ENCODE results near the gene ZNF384.
A peak's percentile ranks its signal among the peaks of the same experiment; 100 is the strongest.

ZNF384 gene

GRCh38 chr12:6644903-6645302 lies 44.3 kb downstream of the ZNF384 start:
- Histone ChIP-seq H3K4me3 (ENCODE audit: low read length) (no peak overlapping the region), H3K9me3 (ENCODE audit: control insufficient read depth, low read length) (no peaks in the 10 kb centered on the region), H3K4me1 (ENCODE audit: control insufficient read depth, insufficient read depth, low read length) (peaks cover 10% of the 10 kb centered on the region), H3K36me3 (ENCODE audit: control insufficient read depth, insufficient read depth, low read length) (no peaks in the 10 kb centered on the region), H3K9ac (ENCODE audit: low read length) (no peak overlapping the region), H3K27me3 (ENCODE audit: control insufficient read depth, insufficient read depth, low read length) (no peaks in the 10 kb centered on the region)

- no peaks in the 10 kb centered on the region for H3K9me3 ChIP-seq (ENCODE audit: control insufficient read depth, low read length)
- H3K4me1 ChIP-seq (ENCODE audit: control insufficient read depth, insufficient read depth, low read length), result peaks cover 10% of the 10 kb centered on the region
- no peak overlapping the region for H3K4me3 ChIP-seq (ENCODE audit: low read length)
- H3K9ac ChIP-seq (ENCODE audit: low read length), result no peak overlapping the region
- no peaks in the 10 kb centered on the region for H3K36me3 ChIP-seq (ENCODE audit: control insufficient read depth, insufficient read depth, low read length)
- no peaks in the 10 kb centered on the region for H3K27me3 ChIP-seq (ENCODE audit: control insufficient read depth, insufficient read depth, low read length)
These were observed 44.9 kb downstream of the ZNF384 start for GRCh38 chr12:6644257-6644596.

DNA sequence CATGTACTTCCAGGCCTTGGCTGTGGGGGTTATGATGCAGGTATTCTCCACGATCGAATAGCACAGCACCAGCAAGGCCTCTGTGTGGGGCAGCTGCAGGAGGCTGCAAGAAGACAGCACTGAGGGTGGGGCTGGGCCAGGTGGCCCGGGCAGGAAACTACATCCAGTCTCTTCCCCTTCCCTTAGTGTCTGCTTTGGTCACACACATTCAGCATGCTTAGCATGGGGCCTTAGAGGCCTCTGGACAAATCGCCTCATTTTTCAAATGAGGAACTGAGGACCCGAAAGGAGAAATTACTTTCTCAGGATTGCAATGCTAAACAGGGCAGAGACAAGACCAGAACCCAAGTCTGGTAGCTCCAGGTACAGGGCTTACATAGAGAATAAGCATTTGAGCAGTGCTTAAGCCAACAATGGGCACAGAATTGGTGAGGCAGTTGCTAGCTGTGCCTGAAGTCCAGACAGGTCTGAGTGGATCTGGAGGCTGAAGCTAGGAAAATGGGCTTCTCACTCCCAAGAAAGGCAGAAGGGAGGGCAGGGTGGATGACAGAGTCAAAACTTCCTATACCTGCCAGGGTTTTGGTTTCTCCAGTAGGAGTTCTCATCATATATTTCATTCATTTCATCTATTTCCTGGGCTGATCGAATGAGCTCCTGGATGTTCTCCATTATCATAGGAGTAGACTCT lies 45.5 kb downstream of the ZNF384 start:
- peaks cover 10% of the 10 kb centered on the region for H3K4me1 ChIP-seq (ENCODE audit: control insufficient read depth, insufficient read depth, low read length)
- no peaks in the 10 kb centered on the region for H3K27me3 ChIP-seq (ENCODE audit: control insufficient read depth, insufficient read depth, low read length)

GRCh38 chr12:6641131-6641530 lies 48.0 kb downstream of the ZNF384 start:
- Histone ChIP-seq H3K9ac (ENCODE audit: low read length) (no peak overlapping the region), H3K9me3 (ENCODE audit: control insufficient read depth, low read length) (no peaks in the 10 kb centered on the region), H3K27me3 (ENCODE audit: control insufficient read depth, insufficient read depth, low read length) (no peaks in the 10 kb centered on the region), H3K4me1 (ENCODE audit: control insufficient read depth, insufficient read depth, low read length) (peaks cover 3% of the 10 kb centered on the region), H3K36me3 (ENCODE audit: control insufficient read depth, insufficient read depth, low read length) (no peaks in the 10 kb centered on the region), H3K4me3 (ENCODE audit: low read length) (no peak overlapping the region)

More for the DNA sequence above, 45.5 kb downstream of the ZNF384 start:
- no peak overlapping the region for H3K4me3 ChIP-seq (ENCODE audit: low read length)
- H3K36me3 ChIP-seq (ENCODE audit: control insufficient read depth, insufficient read depth, low read length), result no peaks in the 10 kb centered on the region
- no peaks in the 10 kb centered on the region for H3K9me3 ChIP-seq (ENCODE audit: control insufficient read depth, low read length)
- H3K9ac ChIP-seq (ENCODE audit: low read length), result no peak overlapping the region

- no peaks in the 10 kb centered on the region for H3K36me3 ChIP-seq (ENCODE audit: control insufficient read depth, insufficient read depth, low read length)
- no peaks in the 10 kb centered on the region for H3K9me3 ChIP-seq (ENCODE audit: control insufficient read depth, low read length)
- H3K9ac ChIP-seq (ENCODE audit: low read length), result no peak overlapping the region
- H3K4me3 ChIP-seq (ENCODE audit: low read length), result no peak overlapping the region
- peaks cover 9% of the 10 kb centered on the region for H3K4me1 ChIP-seq (ENCODE audit: control insufficient read depth, insufficient read depth, low read length)
- H3K27me3 ChIP-seq (ENCODE audit: control insufficient read depth, insufficient read depth, low read length), result no peaks in the 10 kb centered on the region
These were observed 48.7 kb downstream of the ZNF384 start for GRCh38 chr12:6640497-6640896.

- Histone ChIP-seq H3K27me3 (ENCODE audit: control insufficient read depth, insufficient read depth, low read length) (no peaks in the 10 kb centered on the region), H3K4me3 (ENCODE audit: low read length) (no peak overlapping the region), H3K9ac (ENCODE audit: low read length) (no peak overlapping the region), H3K36me3 (ENCODE audit: control insufficient read depth, insufficient read depth, low read length) (no peaks in the 10 kb centered on the region), H3K4me1 (ENCODE audit: control insufficient read depth, insufficient read depth, low read length) (peaks cover 18% of the 10 kb centered on the region), H3K9me3 (ENCODE audit: control insufficient read depth, low read length) (no peaks in the 10 kb centered on the region)
These were observed 49.9 kb downstream of the ZNF384 start for GRCh38 chr12:6639151-6639801.

- Histone ChIP-seq H3K9ac (ENCODE audit: low read length) (no peak overlapping the region), H3K36me3 (ENCODE audit: control insufficient read depth, insufficient read depth, low read length) (no peaks in the 10 kb centered on the region), H3K27me3 (ENCODE audit: control insufficient read depth, insufficient read depth, low read length) (no peaks in the 10 kb centered on the region), H3K9me3 (ENCODE audit: control insufficient read depth, low read length) (no peaks in the 10 kb centered on the region), H3K4me3 (ENCODE audit: low read length) (no peak overlapping the region), H3K4me1 (ENCODE audit: control insufficient read depth, insufficient read depth, low read length) (peaks cover 23% of the 10 kb centered on the region)
These were observed 50.9 kb downstream of the ZNF384 start for GRCh38 chr12:6638305-6638704.

DNA sequence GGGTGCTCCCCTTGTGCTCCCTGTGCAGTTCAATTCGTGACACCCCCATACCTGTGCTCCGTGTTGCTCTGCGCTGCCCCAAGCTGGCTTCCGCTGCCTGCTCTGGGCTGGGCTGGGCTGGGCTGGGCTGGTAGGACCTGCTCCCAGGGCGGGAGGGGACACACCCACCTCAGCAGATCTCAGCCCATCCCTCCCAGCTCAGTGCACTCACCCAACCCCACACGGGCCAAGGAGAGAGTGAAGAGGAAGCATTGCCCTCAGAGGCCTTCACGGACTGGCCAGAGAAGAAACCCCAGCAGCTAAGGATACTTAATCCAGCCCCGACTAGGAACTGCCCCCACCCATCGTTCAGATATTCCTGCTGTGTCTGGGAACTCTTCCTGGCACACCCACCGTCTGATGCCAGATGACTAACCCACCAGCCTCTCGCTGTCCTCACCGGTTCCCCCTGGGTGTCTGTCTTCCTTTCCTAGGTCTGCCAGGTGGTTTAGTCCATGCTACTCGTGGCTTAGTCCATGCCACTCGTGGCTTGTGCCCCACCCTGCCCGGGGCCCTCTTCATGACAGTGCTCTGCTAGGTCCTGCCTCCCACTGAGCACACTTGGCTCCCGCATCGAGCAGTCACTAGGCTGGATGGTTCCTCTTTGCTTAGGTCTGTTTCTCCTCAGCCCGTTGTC lies 53.2 kb downstream of the ZNF384 start, which contains the start of gene LPAR5:
LPAR5 (minus strand) TSS at position 104 of the 676 bp plus-strand sequence. CDS start 14,711 bp downstream, outside the sequence.
- peak within 1 kb of the TSS; percentile 77 for H3K9ac ChIP-seq (ENCODE audit: low read length)
- H3K27me3 ChIP-seq (ENCODE audit: control insufficient read depth, insufficient read depth, low read length), result no peaks in the 10 kb centered on the region
- H3K36me3 ChIP-seq (ENCODE audit: control insufficient read depth, insufficient read depth, low read length), result no peaks in the 10 kb centered on the region
- peak within 1 kb of the TSS; percentile 0 for H3K4me3 ChIP-seq (ENCODE audit: low read length)
- peaks cover 44% of the 10 kb centered on the region for H3K4me1 ChIP-seq (ENCODE audit: control insufficient read depth, insufficient read depth, low read length)
- H3K9me3 ChIP-seq (ENCODE audit: control insufficient read depth, low read length), result no peaks in the 10 kb centered on the region

DNA sequence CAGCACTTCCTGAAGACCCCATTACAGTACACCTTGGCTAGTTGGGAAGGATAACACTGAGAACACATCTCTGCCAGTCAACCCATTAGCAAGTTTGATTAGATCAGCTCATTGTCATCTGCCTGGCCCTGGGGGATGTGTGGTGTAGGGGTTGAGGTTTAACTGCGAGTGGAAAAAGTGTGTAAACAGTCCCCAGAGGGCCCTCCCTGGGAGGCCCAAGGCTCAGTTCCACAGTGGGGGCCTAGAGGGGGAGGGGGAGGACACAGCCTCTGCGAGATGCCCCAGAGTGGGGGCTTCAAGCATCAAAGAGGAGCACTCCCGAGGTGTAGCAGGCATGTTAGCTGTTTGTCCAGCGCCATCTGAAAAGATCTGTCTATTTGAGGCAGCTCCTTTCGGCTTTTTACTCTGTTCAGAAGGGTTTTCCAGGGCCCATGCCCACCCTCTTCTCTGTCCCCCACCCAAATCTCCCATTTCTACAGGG lies 53.8 kb downstream of the ZNF384 start:
- Histone ChIP-seq H3K36me3 (ENCODE audit: control insufficient read depth, insufficient read depth, low read length) (no peaks in the 10 kb centered on the region), H3K4me3 (ENCODE audit: low read length) (peak overlapping the region; percentile 0), H3K27me3 (ENCODE audit: control insufficient read depth, insufficient read depth, low read length) (no peaks in the 10 kb centered on the region), H3K9me3 (ENCODE audit: control insufficient read depth, low read length) (no peaks in the 10 kb centered on the region), H3K4me1 (ENCODE audit: control insufficient read depth, insufficient read depth, low read length) (peaks cover 49% of the 10 kb centered on the region), H3K9ac (ENCODE audit: low read length) (peak overlapping the region; percentile 77)

GRCh38 chr12:6632026-6632983 lies 56.9 kb downstream of the ZNF384 start:
- Histone ChIP-seq H3K4me1 (ENCODE audit: control insufficient read depth, insufficient read depth, low read length) (peaks cover 49% of the 10 kb centered on the region), H3K36me3 (ENCODE audit: control insufficient read depth, insufficient read depth, low read length) (no peaks in the 10 kb centered on the region), H3K27me3 (ENCODE audit: control insufficient read depth, insufficient read depth, low read length) (no peaks in the 10 kb centered on the region), H3K9me3 (ENCODE audit: control insufficient read depth, low read length) (no peaks in the 10 kb centered on the region), H3K9ac (ENCODE audit: low read length) (peak overlapping the region; percentile 45), H3K4me3 (ENCODE audit: low read length) (no peak overlapping the region)

DNA sequence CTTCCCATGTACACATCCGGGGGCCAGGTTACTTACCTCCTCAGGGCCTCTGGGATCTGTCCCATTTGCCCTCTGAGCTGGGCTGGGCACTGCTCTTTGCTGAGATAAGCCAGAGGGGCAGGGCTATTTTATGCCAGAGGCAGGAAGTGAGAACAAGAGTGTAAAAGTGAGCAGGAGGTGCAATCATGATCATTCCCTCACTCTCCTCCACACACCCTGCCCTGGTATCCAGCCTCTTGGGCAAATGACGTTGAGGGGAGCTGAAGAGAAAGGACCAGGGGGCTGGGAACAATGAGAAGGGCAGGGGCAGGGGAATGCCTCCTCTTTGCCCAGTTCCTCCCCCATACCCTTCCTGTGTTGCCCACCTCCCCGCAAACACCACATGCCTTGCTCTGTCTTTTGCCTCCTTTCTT lies 57.6 kb downstream of the ZNF384 start:
- peaks cover 49% of the 10 kb centered on the region for H3K4me1 ChIP-seq (ENCODE audit: control insufficient read depth, insufficient read depth, low read length)
- no peaks in the 10 kb centered on the region for H3K27me3 ChIP-seq (ENCODE audit: control insufficient read depth, insufficient read depth, low read length)
- H3K9me3 ChIP-seq (ENCODE audit: control insufficient read depth, low read length), result no peaks in the 10 kb centered on the region
- peak overlapping the region; percentile 45 for H3K9ac ChIP-seq (ENCODE audit: low read length)
- H3K4me3 ChIP-seq (ENCODE audit: low read length), result peak overlapping the region; percentile 69
- no peaks in the 10 kb centered on the region for H3K36me3 ChIP-seq (ENCODE audit: control insufficient read depth, insufficient read depth, low read length)

Measured in mucosa of stomach (tissue), 1 donor.